LNCaP clone FGC (cell line): ENCODE data around the gene WWC2.
A peak's percentile ranks its signal among the peaks of the same experiment; 100 is the strongest.

Experiments
- DNase-seq: peaks from one replicate; pipeline ENCODE4 v3.0.0-alpha.2; 2011; ENCODE audit warnings: low read depth
- H3K4me3 ChIP-seq: 2 replicates; pipeline ENCODE4 v1.5.1; 2011; ENCODE audit warnings: mild to moderate bottlenecking, low read depth, low read length, control low read depth
- CTCF ChIP-seq: IDR thresholded peaks from 2 replicates; pipeline ENCODE4 v1.5.1; 2012; ENCODE audit warnings: mild to moderate bottlenecking; ENCODE audit not compliant: control insufficient read depth, insufficient read depth; ENCODE audit errors: extremely low read depth

Gene WWC2

GRCh38 chr4:183098723-183099536 is at the start of gene WWC2:
Gene WWC2, plus strand, starts transcription at chr4:183099257. Its CDS starts 235 bp downstream, at chr4:183099492.
- TF ChIP-seq CTCF, result no peak
- H3K4me3 ChIP-seq, result peak within 1 kb of the TSS; percentile 49
- no peak for DNase-seq

- no peak for DNase-seq
- TF ChIP-seq CTCF, result no peak
- H3K4me3 ChIP-seq, result no peak overlapping the region
Measured at GRCh38 chr4:183053681-183054080, 45.4 kb upstream of the WWC2 start.

- H3K4me3 ChIP-seq, result no peak overlapping the region
- TF ChIP-seq CTCF, result no peak
- DNase-seq, result peak; percentile 48
Measured at GRCh38 chr4:183057255-183057654, 41.8 kb upstream of the WWC2 start.

GRCh38 chr4:183059797-183060196 is 39.3 kb upstream of the WWC2 start:
- no peak for DNase-seq
- TF ChIP-seq CTCF, result no peak
- H3K4me3 ChIP-seq, result no peak overlapping the region

GRCh38 chr4:183068502-183068901 is 30.6 kb upstream of the WWC2 start:
- H3K4me3 ChIP-seq, result no peak overlapping the region
- DNase-seq, result no peak
- TF ChIP-seq CTCF, result no peak

GRCh38 chr4:183071222-183071621 is 27.8 kb upstream of the WWC2 start:
- no peak for TF ChIP-seq CTCF
- no peak for DNase-seq
- H3K4me3 ChIP-seq, result no peak overlapping the region

- TF ChIP-seq CTCF, result no peak
- H3K4me3 ChIP-seq, result no peak overlapping the region
- no peak for DNase-seq
Measured at GRCh38 chr4:183072176-183072575, 26.9 kb upstream of the WWC2 start.
